ENCODE results near the gene ARL4A.
"Not testable (repeated sequence)": the region's sequence is repeated elsewhere in the genome, so short reads cannot be mapped to it uniquely, and the experiment has no call there.

The ARL4A gene

DNA sequence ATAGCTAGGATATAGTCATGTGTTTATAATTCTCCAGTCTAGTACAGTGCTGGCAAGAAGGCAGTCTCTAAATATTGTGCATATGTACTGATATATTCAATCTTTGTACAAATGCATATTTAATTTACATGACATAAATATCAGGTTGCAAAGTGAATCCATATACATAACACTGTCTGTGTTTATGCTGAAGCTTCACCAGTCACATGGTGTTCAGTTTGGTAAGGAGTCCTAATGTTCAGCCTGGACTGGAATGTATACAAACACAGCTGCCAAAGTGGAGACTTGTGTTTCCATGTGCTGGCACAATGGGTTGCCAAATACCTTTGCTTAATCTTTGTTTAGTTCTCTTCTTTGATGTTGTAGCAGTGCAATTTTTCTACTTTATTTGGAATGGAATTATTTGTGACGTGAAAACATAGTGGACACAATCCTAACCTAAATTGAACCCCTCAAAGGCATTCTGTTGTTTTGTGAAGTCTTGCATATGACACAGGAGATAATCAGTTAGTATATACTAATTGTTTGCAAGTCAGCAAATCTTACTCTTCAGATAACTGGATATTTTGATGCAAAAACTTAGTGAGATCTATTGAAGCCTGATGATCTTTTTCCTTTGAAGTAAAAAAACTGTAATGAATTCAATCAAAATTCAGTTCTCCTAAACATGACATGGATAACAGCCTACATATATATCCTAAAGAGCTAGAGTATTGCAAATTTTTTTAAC lies 17.3 kb upstream of the ARL4A start:
- DNase-seq = no peak

DNA sequence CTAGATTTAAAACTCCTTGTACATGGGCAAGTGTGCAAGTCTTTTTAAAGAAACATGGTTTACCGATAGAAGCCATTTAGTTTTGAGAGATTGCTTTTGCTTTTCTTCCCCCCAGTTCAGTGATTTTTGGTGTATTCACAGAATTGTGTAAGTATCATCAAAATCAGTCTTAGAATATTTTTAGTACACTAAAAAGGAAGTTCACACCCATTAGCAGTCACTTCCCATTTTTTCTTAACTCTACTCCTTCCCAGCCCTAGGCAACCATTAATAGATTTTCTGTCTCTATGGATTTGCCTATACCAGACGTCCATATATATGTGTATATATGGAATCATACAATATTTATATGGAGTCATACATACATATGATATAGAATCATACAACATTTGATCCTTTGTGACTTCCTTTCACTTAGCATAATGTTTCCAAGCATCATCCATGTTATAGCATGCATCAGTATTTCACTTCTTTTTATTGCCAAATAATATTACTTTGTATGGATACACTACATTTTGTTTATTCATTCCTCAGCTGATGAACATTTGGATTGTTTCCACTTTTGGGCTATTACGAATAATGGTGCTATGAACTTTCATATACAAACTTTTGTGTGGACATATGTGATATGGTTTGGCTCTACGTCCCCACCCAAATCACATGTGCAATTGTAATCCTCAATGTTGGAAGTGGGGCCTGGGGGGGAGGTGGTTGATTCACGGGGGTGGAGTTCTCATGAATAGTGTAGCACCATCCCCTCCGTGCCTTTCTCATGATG lies 16.5 kb upstream of the ARL4A start:
- DNase-seq = no peak

DNA sequence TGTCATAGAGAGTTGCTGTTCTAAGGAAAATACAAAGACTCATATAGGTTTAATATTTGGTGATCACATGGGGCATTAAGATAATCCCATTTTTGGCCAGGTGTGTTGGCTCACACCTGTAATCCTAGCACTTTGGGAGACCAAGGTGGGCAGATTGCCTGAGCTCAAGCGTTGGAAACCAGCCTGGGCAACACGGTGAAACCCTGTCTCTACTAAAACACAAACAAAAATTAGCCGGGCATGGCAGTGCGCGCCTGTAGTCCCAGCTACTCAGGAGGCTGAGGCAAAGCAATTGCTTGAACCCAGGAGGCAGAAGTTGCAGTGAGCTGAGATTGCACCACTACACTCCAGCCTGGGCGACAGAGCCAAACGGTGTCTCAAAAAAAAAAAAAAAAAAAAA lies 14.0 kb upstream of the ARL4A start:
- DNase-seq = not testable (repeated sequence)

DNA sequence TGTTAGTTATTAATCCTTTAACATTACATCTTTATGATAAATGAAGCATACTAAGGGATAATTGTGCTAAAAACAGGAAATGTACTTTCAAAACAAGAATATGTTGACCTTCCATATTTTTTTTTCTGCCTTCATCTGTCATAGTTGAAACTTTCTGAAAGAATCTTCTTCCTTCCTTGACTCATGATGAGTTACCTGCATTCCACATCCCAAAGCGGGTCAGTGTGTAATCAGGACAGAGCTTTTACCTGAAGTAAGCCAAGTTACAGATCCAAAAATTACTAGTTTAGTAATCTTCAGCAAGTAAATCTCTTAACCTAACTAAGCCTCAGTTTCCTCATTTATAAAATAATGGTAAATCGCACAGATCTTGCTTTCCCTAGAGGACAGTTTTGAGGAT lies 13.4 kb upstream of the ARL4A start:
- DNase-seq = no peak

DNA sequence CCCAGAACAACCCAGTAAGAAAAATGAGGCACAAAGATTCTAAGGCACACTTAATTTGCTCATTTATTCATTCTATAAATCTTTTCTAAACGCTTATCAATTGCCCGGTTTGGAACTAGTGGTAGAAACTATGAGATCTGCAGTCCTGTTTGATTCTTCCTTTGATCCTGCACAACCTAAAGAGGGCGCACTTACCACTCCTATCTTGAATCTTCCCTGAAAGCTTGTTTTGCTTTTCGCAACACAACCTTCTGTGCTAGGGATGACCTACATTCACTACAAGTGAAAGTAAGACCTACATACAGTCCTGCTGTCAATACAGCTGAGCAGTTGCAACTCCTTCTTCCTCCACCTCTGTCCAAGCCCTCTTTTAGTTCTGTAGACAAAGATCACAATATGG lies 12.6 kb upstream of the ARL4A start:
- no peak for DNase-seq

DNA sequence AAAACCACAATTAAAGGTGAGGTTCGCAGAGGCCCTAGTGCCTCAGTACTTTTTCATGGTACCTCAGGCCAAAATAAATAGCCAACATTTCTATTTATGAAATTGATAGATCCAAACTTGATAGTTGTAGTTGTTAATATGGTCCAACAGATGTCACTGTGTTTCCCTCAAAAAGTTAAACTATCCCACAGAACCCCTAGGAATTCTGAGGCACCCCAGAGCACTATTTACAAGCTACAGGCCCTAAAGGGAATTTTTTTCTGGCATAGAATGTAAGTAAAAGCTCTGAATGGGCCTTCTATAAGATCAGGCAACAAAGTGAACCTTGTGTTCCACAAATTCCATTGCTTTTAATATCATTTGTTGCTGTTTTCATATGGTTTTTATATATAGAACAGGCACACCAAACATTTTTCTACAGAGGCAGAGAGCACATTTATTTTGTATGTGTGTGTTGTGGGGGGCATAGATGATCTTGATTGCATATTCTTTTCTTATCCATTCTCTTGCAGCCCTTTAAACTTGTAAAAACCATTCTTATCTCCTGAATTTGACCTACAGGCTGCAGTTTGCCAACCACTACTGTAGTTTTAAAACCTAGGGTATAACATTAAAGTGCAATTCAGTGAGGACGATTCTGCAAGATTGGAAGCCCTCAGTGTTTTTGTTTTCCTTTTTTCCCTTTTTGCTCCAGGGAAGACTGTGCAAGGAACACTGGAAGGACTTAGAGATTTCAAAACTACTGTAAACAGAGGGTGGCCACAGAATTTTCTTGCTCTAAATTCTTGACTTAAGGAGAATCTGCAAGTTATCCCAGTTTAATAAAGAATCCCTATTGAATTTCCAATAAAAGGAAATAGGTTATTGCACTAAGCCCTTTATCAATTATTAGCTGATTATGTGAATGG lies 3.5 kb upstream of the ARL4A start:
- DNase-seq = no peak

DNA sequence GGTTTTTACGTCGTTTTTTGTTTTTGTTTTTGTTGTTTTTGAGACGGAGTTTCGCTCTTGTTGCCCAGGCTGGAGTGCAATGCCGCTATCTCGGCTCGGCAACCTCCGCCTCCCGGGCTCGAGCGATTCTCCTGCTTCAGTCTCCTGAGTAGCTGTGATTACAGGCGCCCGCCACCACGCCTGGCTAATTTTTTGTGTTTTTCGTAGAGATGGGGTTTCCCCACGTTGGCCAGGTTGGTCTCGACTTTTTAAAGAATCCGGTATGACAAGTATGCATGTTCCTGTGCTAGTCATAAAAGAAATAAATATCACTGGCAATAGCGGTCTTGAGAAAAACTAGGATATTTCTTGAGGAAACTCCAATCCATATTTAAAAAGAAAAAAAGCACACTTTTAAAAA lies 2.7 kb upstream of the ARL4A start:
- no peak for DNase-seq

DNA sequence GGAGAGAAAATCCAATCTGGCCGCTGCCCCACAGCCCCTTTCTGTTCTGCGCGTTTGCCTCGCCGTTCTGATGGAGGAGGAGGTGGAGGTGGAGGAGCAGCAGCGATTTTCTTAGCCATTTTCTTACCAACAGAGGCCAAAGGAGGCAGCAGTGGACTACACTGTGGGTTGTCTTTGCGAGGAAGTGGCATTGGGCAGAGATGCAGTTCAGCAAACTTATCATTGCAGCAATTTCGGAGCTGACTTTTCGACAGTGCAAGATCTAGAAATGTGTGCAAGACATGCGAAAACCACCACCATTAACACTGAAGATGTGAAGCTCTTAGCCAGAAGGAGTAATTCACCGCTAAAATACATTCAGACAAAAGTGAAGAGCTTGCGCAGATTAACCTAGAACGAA lies 1.9 kb upstream of the ARL4A start:
- DNase-seq = no peak

DNA sequence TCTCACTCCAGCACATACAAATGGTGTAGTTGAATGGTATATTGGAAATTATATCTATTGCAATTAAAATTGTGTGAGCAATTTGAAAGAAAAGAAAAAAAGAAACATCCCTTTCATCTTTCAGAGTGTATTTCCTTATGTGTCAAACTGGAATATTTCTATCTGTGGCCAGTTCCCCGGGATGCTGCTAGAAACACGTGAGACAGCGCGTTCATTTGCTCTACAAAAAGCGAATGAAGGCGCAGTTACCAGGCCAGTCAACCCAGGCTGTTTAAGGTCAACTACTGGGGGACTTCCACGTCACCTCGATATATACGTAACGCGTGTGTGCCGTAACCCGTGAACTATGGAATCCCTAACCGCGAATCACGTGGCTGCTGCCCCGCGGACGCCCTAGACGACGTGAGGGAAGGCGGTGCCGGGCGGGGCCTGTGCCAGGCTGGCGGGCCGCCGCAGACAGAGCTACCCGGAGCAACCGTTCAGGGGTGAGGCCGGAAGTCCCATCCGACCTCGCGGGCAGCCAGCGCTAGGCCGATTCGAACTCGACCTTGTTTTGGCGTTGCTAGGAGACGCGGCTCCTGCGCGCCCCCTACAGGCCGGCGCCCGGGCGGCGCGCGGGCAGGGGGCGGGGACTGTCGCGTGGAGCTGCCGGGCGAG lies 1.1 kb upstream of the ARL4A start:
- peak; percentile 93 for DNase-seq

DNA sequence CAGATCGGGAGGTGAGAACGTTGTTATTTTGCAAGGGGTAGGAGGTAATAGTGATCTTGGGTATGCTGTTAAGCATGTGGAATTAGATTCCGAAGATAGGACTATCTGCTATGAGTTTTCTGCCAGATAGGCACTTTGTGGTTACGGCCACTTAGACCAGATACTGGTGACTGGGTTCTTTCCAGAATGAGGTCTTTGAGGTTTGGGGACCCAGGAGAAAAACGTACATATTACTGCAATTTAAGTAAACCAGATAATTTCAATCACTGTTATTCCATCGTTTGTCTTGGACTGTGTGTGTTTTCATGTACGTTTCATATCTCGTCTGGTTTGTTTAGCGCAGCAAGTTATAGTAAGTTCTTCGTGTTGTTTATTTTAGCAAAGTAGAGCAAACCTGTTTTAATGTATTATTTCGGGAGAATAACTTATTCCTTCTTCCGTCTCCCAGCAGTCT lies 312 bp downstream of the ARL4A start:
- DNase-seq = no peak

DNA sequence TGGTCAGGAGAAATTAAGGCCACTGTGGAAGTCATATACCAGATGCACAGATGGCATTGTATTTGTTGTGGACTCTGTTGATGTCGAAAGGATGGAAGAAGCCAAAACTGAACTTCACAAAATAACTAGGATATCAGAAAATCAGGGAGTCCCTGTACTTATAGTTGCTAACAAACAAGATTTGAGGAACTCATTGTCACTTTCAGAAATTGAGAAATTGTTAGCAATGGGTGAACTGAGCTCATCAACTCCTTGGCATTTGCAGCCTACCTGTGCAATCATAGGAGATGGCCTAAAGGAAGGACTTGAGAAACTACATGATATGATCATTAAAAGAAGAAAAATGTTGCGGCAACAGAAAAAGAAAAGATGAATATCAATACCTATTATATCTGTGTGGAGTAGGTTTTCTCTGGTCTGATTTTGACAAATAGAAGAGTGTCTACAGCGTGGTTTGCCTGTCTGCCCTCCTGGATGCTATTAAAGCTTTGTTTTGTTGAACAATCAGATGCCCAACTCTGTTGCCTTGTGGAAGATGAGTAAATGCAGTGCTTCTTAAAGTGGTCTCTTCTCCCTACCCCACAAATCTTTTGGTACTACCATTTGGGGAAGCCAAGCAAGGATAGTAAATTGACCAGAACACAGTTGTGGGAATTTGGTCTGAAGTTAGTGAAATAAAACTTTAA lies 1.2 kb downstream of the ARL4A start:
- DNase-seq = not testable (repeated sequence)

DNA sequence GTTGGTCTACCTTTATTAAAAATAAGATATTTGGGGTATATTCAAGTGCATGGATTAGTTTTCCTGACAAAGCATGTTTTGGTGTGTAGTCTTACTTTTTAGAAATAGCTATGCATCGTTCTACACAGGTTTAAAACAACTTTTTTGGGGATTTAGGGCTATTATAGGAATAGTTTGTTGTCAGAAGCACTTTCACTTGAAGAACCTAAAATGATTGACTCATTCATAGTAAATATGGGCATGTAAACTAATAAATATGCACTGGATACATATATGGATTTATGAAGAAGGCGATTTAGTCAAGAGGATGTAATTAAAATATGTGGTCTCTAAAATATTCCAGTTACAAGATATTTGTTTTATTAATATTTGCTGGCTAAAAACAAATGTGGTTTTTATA lies 2.0 kb downstream of the ARL4A start:
- no peak for DNase-seq

DNA sequence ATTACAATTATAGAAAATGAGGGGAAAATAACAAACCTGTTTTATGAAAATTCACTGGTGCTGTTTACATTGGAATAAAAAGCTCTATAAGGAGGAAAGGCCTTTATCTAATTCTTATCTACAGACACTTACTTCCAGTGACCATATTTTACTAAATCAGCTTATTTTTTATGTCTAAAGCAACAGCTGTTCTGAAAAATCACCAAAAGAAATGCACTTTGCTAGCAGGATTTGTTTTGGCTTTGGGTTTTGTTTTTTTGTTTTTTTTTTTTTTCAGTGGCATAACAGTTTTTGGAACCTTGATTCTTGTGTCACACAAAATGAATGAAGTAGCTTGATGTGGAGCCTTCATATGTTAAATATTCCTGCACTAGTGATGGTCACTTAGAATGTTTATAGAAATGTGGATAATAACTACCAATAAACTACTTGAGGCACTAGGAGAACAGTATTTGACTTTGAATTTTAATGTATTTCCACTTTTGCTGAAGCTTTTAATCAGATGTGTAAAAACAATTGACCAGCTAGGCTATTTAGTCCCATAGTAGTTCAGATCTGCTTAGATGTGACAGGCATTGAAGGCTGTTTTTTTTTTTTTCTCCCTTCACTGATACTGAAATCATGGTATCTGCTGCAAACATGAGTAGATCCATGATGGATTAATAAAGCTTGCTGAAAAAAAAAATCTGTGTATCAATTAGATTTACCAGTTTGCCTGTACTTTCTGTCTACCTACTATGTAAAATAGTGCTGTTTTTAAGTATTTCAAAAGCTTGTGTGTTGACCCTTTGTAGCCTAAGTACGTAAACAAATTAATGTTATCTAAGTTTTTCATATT lies 2.8 kb downstream of the ARL4A start:
- no peak for DNase-seq

DNA sequence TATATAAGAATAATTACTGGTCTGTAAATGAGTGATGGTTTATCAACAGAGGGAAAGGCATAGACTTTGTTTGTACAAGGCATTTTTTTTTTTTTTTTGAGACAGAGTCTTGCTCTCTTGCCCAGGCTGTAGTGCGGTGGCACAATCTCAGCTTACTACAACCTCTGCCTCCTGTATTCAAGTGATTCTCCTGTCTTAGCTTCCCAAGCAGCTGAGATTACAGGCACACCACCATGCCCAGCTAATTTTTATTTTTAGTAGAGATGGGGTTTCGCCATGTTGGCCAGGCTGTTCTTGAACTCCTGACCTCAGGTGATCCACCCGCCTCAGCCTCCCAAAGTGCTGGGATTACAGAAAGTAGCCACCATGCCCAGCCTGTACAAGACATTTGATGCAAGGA lies 4.0 kb downstream of the ARL4A start:
- not testable (repeated sequence) for DNase-seq

DNA sequence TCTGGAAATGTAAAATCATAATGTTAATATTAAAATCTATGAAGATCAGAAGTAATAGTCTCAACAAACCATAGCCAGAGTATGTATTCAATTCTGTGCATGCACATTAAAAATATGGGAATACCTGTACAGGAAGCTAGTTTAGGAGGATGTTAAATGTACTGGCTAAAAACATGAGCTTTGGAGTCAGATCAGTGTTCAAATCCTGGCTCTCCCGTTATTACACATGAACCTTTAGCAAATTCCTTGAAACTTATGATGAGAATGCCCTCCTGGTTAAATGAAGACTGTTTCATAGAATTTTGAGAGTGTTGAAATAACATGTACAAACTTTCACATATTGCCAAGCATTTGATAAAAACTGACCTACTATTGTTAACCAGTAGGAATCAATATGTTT lies 4.6 kb downstream of the ARL4A start:
- DNase-seq = no peak

DNA sequence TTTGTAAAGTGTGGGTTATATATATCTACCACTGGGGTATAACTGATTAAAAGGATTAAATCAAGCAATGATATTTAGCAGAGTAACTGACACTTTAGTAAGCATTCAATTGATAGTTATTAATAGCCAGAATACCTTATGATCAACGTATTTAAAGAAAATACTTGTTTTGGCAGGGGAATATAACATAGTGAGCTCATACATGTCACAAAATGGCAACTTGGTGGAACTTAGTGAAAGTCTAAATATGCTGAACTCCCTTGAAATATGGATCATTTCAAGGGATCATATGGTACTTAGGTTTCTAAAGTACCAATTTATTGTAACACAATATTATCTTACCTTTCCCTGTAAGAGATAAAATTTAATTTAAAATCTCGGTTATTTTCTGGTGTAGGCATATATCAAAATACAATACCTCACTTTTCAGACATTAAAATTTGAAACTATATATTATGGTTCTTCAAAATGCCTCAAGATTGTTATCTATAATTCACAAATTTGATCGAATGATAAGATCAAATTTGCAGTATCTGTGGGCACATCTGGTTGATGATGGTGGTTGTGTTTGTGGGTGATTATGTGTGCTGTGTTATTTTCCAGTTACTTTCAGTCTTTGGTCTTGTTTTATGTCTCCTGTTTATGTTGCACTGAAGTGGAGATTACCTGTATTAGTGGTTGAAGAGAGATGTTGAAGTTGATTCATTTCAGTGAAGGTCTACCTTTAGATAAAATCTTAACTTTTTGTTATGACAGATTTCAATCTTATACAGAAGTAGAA lies 5.2 kb downstream of the ARL4A start:
- no peak for DNase-seq

DNA sequence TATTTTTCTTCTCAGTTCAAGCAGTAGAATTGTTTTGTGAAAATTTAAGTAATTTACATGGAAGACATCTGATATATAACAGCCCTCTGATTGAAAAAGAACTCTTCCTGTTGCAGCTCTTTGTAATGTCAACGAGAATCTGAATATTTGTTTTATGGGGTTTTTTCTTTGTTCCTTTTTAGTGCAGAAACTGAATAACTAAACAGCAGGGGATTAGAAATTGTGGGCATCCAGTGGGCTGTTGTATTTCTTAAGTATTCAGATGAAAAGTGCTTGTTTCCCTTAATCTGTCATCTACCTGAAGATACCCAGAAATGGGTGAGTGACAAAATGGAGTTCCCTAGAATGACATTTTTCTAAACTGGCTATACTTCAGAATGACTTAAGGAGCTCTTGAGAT lies 7.4 kb downstream of the ARL4A start:
- DNase-seq = no peak

DNA sequence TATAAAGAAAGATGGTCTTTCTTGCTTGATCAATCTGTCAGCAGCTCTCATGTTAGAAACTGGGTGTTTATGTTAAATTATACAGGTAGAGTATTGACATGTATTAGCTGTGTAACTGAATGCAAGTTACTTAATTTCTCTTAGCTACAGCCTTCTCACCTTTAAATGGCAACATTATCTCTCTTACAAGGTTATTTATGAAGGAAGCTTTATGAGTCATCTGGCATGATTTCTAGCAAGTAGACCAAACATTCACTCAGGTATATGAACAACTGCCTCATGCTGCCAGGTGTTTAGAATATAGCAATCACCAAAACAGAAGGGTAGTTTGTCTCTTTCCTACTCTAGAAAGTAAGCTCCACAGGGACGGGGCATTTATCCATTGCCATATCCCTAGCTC lies 8.5 kb downstream of the ARL4A start:
- no peak for DNase-seq

DNA sequence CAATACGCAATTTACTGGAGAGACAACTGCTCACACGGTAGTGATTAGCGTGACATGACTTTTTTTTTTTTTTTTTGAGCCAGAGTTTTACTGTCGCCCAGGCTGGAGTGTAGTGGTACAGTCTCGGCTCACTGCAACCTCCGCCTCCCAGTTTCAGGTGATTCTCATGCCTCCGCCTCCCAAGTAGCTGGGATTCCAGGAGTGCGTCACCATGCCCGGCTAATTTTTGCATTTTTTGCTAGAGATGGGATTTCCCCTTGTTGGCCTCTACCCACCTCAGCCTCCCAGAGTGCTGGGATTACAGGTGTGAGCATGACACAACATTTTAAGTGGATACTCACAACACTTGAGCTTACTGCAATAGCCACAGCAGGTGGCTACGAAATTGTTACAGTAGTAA lies 11.9 kb downstream of the ARL4A start:
- DNase-seq = no peak

DNA sequence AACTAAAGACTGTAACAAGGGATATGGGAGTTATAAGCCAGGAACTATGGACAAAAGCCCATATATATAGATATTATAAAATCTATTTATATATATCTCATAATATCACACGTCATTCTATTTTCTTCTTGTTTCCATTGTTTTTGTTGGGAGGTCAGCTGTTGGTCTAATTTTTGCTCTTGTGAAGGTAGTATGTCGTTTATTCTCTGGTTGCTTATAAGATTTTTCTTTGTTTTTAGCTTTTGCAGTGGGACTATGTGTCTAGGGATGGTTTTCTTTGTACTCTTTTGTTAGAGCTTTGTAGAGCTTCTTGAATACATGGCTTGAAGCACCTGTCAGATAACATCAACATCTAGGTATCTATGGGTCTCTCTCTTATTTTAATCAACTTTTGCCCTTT lies 14.0 kb downstream of the ARL4A start:
- no peak for DNase-seq

DNA sequence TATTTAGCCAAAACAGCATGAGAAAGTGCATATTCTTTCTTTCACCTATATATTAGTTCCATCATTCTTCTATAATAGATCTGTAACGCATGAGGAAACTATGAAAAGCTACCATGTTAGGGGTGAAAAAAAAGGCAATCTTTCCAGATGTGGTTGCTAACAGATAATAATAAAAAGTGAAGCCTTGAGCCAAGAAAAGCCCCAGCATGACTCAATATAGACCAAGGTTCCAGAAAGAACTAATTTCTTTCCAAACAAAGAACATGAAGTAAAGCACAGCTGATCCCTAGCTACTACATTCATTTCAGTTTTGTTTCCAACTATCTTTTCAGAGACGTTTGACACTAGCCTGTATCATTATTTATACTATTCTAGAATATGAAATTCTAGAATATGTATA lies 16.4 kb downstream of the ARL4A start:
- no peak for DNase-seq

Data from NCI-H1092 (cell line).